Neural progenitor cell (in vitro differentiated cells): ENCODE results near the gene PXDN. TPM values are rescaled to one million over a fixed set of nuclear protein-coding genes. Genes with fewer than 3 reads are reported as not detected.

Experiments
- DNase-seq: peaks from one replicate; pipeline ENCODE4 v3.0.0-alpha.2; 2016; ENCODE audit warnings: low spot score
- H2AFZ ChIP-seq: fragments of 200-600 bp; sonication (generic); replicated peaks from 2 replicates; pipeline ENCODE4 v1.6.1; 2016; ENCODE audit warnings: antibody characterized with exemption
- H3F3A ChIP-seq: fragments of 200-600 bp; sonication (generic); 2 replicates; pipeline ENCODE4 v1.6.1; 2016; ENCODE audit warnings: antibody characterized with exemption, low read depth
- H3K27ac ChIP-seq: fragments of 200-600 bp; sonication (generic); 2 replicates; pipeline ENCODE4 v1.5.1; 2016; ENCODE audit warnings: mild to moderate bottlenecking
- H3K27me3 ChIP-seq: fragments of 200-600 bp; sonication (generic); 2 replicates; pipeline ENCODE4 v1.6.1; 2016; ENCODE audit warnings: mild to moderate bottlenecking, moderate library complexity
- H3K36me3 ChIP-seq: fragments of 200-600 bp; sonication (generic); 2 replicates; pipeline ENCODE4 v1.5.1; 2016
- H3K4me1 ChIP-seq: fragments of 200-600 bp; sonication (generic); 2 replicates; pipeline ENCODE4 v1.6.1; 2016; ENCODE audit warnings: mixed run types
- H3K4me2 ChIP-seq: fragments of 200-600 bp; sonication (generic); 2 replicates; pipeline ENCODE4 v1.6.1; 2016
- H3K4me3 ChIP-seq: fragments of 200-600 bp; sonication (generic); 2 replicates; pipeline ENCODE4 v1.5.1; 2016
- H3K79me2 ChIP-seq: fragments of 200-600 bp; sonication (generic); 2 replicates; pipeline ENCODE4 v1.6.1; 2016; ENCODE audit warnings: low read depth
- H3K9ac ChIP-seq: fragments of 200-600 bp; sonication (generic); 2 replicates; pipeline ENCODE4 v1.6.1; 2016
- H3K9me3 ChIP-seq: fragments of 200-600 bp; sonication (generic); 2 replicates; pipeline ENCODE4 v1.5.1; 2016; ENCODE audit warnings: low read depth
- H4K20me1 ChIP-seq: fragments of 200-600 bp; sonication (generic); 2 replicates; pipeline ENCODE4 v1.6.1; 2016; ENCODE audit warnings: low read depth
- H3K27ac Mint-ChIP-seq: 3 replicates; pipeline ENCODE4 v1.8.0; 2021; ENCODE audit warnings: mixed read lengths
- H3K27me3 Mint-ChIP-seq: 2 replicates; pipeline ENCODE4 v1.8.0; 2022; ENCODE audit warnings: low read depth, mild to moderate bottlenecking, inconsistent platforms, moderate library complexity, mixed read lengths; ENCODE audit not compliant: insufficient read depth
- H3K36me3 Mint-ChIP-seq: 3 replicates; pipeline ENCODE4 v1.8.0; 2021; ENCODE audit warnings: mixed read lengths
- H3K4me1 Mint-ChIP-seq: 3 replicates; pipeline ENCODE4 v1.8.0; 2021; ENCODE audit warnings: mixed read lengths
- H3K4me3 Mint-ChIP-seq: 3 replicates; pipeline ENCODE4 v1.8.0; 2021; ENCODE audit warnings: mild to moderate bottlenecking, moderate library complexity, mixed read lengths
- H3K9me3 Mint-ChIP-seq: 3 replicates; pipeline ENCODE4 v1.8.0; 2020; ENCODE audit warnings: mixed read lengths
- EZH2 ChIP-seq: fragments of 200-600 bp; sonication (generic); IDR thresholded peaks from 2 replicates; pipeline ENCODE4 v1.6.1; 2017; ENCODE audit warnings: antibody characterized with exemption, mild to moderate bottlenecking, moderate library complexity
- EZH2phosphoT487 ChIP-seq: fragments of 200-600 bp; sonication (generic); IDR thresholded peaks from 2 replicates; pipeline ENCODE4 v1.6.1; 2017; ENCODE audit warnings: antibody characterized with exemption
- total RNA-seq: library from RNA; depleted of rRNA; stranded (reverse); fragments of >200 nt; gene quantifications from 2 replicates; pipeline ENCODE4 v1.2.3, GENCODE V29; 2015; ENCODE audit warnings: low replicate concordance
- TF ChIP-seq, protein P1 (sequence below): fragments of 200-600 bp; sonication (generic); IDR thresholded peaks from 2 replicates; pipeline ENCODE4 v1.5.1; 2017; ENCODE audit warnings: antibody characterized with exemption, mild to moderate bottlenecking

PXDN gene
- total RNA-seq, 1 donor from 2014 or later: 118 TPM

DNA sequence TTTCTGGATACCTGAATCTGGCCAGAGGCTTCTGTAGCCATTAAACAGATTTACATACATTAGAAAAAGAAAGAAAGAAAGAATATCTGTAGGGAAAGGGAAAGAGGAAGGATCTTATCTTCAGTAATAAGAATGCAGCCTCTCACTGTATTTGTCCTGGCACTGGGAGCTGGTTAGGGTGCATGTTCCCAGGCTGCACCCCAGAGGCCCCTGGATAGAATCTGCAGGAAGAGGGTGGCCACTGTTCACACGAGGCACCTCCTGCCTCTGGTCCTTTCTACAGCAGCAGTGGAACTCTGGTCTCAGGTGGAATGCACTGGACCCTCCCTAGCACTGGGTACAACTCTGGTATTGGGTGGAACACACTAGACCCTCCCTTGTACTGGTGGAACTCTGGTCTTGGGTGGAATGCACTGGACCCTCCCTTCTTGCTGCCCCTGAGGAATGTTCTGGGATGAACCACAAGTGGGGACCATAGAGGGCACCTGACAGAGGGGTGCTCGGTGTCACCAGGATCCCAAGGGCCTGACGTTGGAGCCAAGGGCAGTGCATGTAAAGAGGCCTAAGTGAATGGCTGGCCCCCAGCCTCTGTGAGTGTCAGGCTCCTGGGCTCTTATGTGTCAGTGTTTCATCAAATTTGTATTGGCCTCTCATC, 27.4 kb upstream of the PXDN start:
- TF ChIP-seq, protein P1, sequence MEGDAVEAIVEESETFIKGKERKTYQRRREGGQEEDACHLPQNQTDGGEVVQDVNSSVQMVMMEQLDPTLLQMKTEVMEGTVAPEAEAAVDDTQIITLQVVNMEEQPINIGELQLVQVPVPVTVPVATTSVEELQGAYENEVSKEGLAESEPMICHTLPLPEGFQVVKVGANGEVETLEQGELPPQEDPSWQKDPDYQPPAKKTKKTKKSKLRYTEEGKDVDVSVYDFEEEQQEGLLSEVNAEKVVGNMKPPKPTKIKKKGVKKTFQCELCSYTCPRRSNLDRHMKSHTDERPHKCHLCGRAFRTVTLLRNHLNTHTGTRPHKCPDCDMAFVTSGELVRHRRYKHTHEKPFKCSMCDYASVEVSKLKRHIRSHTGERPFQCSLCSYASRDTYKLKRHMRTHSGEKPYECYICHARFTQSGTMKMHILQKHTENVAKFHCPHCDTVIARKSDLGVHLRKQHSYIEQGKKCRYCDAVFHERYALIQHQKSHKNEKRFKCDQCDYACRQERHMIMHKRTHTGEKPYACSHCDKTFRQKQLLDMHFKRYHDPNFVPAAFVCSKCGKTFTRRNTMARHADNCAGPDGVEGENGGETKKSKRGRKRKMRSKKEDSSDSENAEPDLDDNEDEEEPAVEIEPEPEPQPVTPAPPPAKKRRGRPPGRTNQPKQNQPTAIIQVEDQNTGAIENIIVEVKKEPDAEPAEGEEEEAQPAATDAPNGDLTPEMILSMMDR: no peak
- TF ChIP-seq EZH2phosphoT487: no peak
- no peak for TF ChIP-seq EZH2
- no peaks in the 10 kb centered on the region for H3K79me2 ChIP-seq
- H3K9ac ChIP-seq: no peak overlapping the region
- H3K27me3 Mint-ChIP-seq: peaks cover 11% of the 10 kb centered on the region
- no peak overlapping the region for H3K27ac ChIP-seq
- peaks cover 15% of the 10 kb centered on the region for H3K4me1 ChIP-seq
- peaks cover 12% of the 10 kb centered on the region for H3K4me1 Mint-ChIP-seq
- no peaks in the 10 kb centered on the region for H3K9me3 ChIP-seq
- H3K4me2 ChIP-seq: no peak overlapping the region
- H3K36me3 ChIP-seq: no peaks in the 10 kb centered on the region
- H2AFZ ChIP-seq: no peak overlapping the region
- peaks cover 5% of the 10 kb centered on the region for H3F3A ChIP-seq
- no peak for DNase-seq
- H3K27ac Mint-ChIP-seq: no peak overlapping the region
- no peaks in the 10 kb centered on the region for H3K27me3 ChIP-seq
- no peaks in the 10 kb centered on the region for H3K36me3 Mint-ChIP-seq
- H3K4me3 Mint-ChIP-seq: no peak overlapping the region
- no peak overlapping the region for H3K4me3 ChIP-seq
- no peaks in the 10 kb centered on the region for H3K9me3 Mint-ChIP-seq
- no peaks in the 10 kb centered on the region for H4K20me1 ChIP-seq

- no peak overlapping the region for H3K27ac Mint-ChIP-seq
- no peaks in the 10 kb centered on the region for H3K79me2 ChIP-seq
- H3K4me1 ChIP-seq: peaks cover 18% of the 10 kb centered on the region
- no peak for DNase-seq
- H3K4me1 Mint-ChIP-seq: peaks cover 12% of the 10 kb centered on the region
- no peak overlapping the region for H3K4me3 Mint-ChIP-seq
- no peak overlapping the region for H3K9ac ChIP-seq
- peaks cover under 1% of the 10 kb centered on the region for H3K9me3 Mint-ChIP-seq
- peaks cover 13% of the 10 kb centered on the region for H3K27me3 Mint-ChIP-seq
- no peak overlapping the region for H3K27ac ChIP-seq
- H4K20me1 ChIP-seq: no peaks in the 10 kb centered on the region
- H3F3A ChIP-seq: peaks cover 8% of the 10 kb centered on the region
- H3K4me2 ChIP-seq: no peak overlapping the region
- no peak overlapping the region for H3K4me3 ChIP-seq
- H3K9me3 ChIP-seq: no peaks in the 10 kb centered on the region
- H3K36me3 Mint-ChIP-seq: no peaks in the 10 kb centered on the region
- no peaks in the 10 kb centered on the region for H3K27me3 ChIP-seq
- H2AFZ ChIP-seq: no peak overlapping the region
- TF ChIP-seq, protein P1: no peak
- TF ChIP-seq EZH2 (no peak), EZH2phosphoT487 (no peak)
- H3K36me3 ChIP-seq: no peaks in the 10 kb centered on the region
These were observed 26.5 kb upstream of the PXDN start for GRCh38 chr2:1770566-1771380.

GRCh38 chr2:1769703-1770422, 25.5 kb upstream of the PXDN start:
- H3K9me3 Mint-ChIP-seq: peaks cover 5% of the 10 kb centered on the region
- Histone ChIP-seq H3F3A (peaks cover 8% of the 10 kb centered on the region), H3K79me2 (no peaks in the 10 kb centered on the region), H3K4me1 (peaks cover 18% of the 10 kb centered on the region), H3K9ac (no peak overlapping the region), H3K36me3 (no peaks in the 10 kb centered on the region), H3K27me3 (no peaks in the 10 kb centered on the region), H3K9me3 (no peaks in the 10 kb centered on the region), H2AFZ (no peak overlapping the region), H3K4me2 (no peak overlapping the region), H4K20me1 (no peaks in the 10 kb centered on the region), H3K27ac (no peak overlapping the region), H3K4me3 (no peak overlapping the region)
- H3K27me3 Mint-ChIP-seq: peaks cover 16% of the 10 kb centered on the region
- peaks cover 12% of the 10 kb centered on the region for H3K4me1 Mint-ChIP-seq
- H3K4me3 Mint-ChIP-seq: no peak overlapping the region
- no peak for TF ChIP-seq EZH2phosphoT487
- TF ChIP-seq, protein P1: peak; percentile 97
- TF ChIP-seq EZH2: no peak
- H3K27ac Mint-ChIP-seq: no peak overlapping the region
- peaks cover 2% of the 10 kb centered on the region for H3K36me3 Mint-ChIP-seq
- peak; percentile 88 for DNase-seq
